ENCODE data around the gene KRABD2.
"Not testable (repeated sequence)": the region's sequence is repeated elsewhere in the genome, so short reads cannot be mapped to it uniquely, and the experiment has no call there.

KRABD2 gene

DNA sequence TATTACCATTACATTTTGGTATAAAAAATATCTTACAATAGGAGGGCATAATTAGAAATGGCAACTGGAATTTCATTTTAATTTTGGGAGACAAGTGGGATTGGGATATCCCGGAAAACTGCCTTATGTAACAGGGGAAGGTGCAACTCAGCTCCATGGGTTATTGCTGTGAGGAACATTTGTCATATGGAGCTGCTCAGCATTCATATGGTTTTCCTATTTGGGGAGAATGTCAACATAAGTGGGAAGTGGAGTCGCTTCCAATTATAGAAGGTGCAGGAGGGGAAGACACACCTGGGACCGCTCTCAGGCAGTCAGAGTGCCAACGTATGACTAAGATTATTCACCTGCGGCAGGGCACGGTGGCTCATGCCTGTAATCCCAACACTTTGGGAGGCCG is 26.2 kb downstream of the KRABD2 start:
- H3K79me2 ChIP-seq (ENCODE audit: control insufficient read depth, low read length) = no peaks in the 10 kb centered on the region
- H3K4me2 ChIP-seq (ENCODE audit: low read length) = no peak overlapping the region
- no peaks in the 10 kb centered on the region for H3K36me3 ChIP-seq (ENCODE audit: control insufficient read depth, low read length)
- H3K9me2 ChIP-seq (replicated peaks; ENCODE audit: control insufficient read depth, low read length) = no peaks in the 10 kb centered on the region
- H3F3A ChIP-seq (ENCODE audit: control insufficient read depth, insufficient read depth) = no peaks in the 10 kb centered on the region
- no peaks in the 10 kb centered on the region for H4K20me1 ChIP-seq (ENCODE audit: control insufficient read depth, insufficient read depth, low read depth, low read length)
- H3K27me3 ChIP-seq (ENCODE audit: control insufficient read depth, low read length) = peaks cover 6% of the 10 kb centered on the region; the same call in 1 of the 2 replicates
- no peaks in the 10 kb centered on the region for H3K9me3 ChIP-seq (ENCODE audit: control insufficient read depth, insufficient read depth, low read length)
- H3K4me1 ChIP-seq (ENCODE audit: control insufficient read depth, low read length) = no peaks in the 10 kb centered on the region
- H3K4me3 ChIP-seq (ENCODE audit: low read length) = no peak overlapping the region
- no peak overlapping the region for H3K27ac ChIP-seq (ENCODE audit: low read depth, low read length)
- TF ChIP-seq EZH2phosphoT487 (IDR thresholded peaks at IDR 0.05; ENCODE audit: borderline replicate concordance, low read length) = no peak
- TF ChIP-seq CTCF (IDR thresholded peaks at IDR 0.05; ENCODE audit: low read depth, low read length, poor library complexity, severe bottlenecking) = no peak

DNA sequence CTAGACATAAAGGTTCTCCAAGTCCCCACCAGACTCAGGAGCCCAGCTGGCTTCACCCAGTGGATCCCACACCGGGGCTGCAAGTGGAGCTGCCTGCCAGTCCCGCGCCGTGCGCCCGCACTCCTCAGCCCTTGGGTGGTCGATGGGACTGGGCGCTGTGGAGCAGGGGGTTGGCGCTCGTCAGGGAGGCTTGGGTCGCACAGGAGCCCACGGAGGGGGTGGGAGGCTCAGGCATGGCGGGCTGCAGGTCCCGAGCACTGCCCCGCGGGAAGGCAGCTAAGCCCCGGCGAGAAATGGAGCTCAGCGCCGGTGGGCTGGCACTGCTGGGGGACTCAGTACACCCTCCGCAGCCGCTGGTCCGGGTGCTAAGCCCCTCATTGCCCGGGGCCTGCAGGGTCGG is 29.5 kb downstream of the KRABD2 start:
- not testable (repeated sequence) for H3F3A ChIP-seq (ENCODE audit: control insufficient read depth, insufficient read depth); H3K79me2 ChIP-seq (ENCODE audit: control insufficient read depth, low read length); H3K4me1 ChIP-seq (ENCODE audit: control insufficient read depth, low read length); H3K9me3 ChIP-seq (ENCODE audit: control insufficient read depth, insufficient read depth, low read length); H3K27ac ChIP-seq (ENCODE audit: low read depth, low read length); H3K36me3 ChIP-seq (ENCODE audit: control insufficient read depth, low read length); H3K4me3 ChIP-seq (ENCODE audit: low read length); H4K20me1 ChIP-seq (ENCODE audit: control insufficient read depth, insufficient read depth, low read depth, low read length); H3K9me2 ChIP-seq (replicated peaks; ENCODE audit: control insufficient read depth, low read length); H3K4me2 ChIP-seq (ENCODE audit: low read length)
- H3K27me3 ChIP-seq (ENCODE audit: control insufficient read depth, low read length) = peaks cover 11% of the 10 kb centered on the region

DNA sequence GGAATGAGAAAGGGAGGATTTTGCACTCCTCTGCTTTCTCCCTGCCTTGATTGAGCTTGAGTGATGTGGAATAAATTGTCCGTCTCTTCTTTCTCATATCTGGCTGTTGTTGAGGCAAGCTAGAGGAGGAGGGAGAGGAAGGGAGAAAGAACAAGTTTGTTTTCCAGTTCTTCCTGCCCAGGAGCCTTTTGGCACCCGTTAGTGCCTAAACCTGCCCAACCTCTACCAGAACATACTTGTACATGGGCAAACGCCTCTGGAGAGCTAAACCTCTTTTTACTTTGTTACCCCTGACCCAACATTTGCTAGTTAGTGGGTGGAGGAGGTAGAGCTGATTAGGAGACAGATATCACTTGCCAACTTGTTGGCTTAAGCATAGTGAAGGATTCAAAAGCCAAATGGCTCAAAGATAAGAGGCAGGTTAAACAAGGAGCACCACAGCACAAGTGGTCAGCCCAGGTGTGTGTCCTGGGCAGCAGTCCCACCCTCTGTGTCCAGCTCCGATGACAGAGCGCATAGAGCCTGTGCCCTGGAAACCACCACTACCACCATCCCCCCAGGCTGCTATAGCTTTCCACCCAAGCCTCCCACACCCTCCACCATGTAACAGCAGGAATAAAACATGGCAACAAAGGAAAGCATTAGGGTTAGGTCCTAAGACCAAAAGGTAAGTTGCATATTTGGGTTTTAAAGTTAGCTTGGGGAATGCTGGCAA is 30.4 kb downstream of the KRABD2 start:
- Histone ChIP-seq H4K20me1 (ENCODE audit: control insufficient read depth, insufficient read depth, low read depth, low read length) (no peaks in the 10 kb centered on the region), H3K27ac (ENCODE audit: low read depth, low read length) (no peak overlapping the region), H3K36me3 (ENCODE audit: control insufficient read depth, low read length) (no peaks in the 10 kb centered on the region), H3F3A (ENCODE audit: control insufficient read depth, insufficient read depth) (no peaks in the 10 kb centered on the region), H3K9me2 (replicated peaks; ENCODE audit: control insufficient read depth, low read length) (no peaks in the 10 kb centered on the region), H3K9me3 (ENCODE audit: control insufficient read depth, insufficient read depth, low read length) (no peaks in the 10 kb centered on the region), H3K4me2 (ENCODE audit: low read length) (no peak overlapping the region), H3K4me3 (ENCODE audit: low read length) (no peak overlapping the region), H3K4me1 (ENCODE audit: control insufficient read depth, low read length) (no peaks in the 10 kb centered on the region), H3K27me3 (ENCODE audit: control insufficient read depth, low read length) (peaks cover 11% of the 10 kb centered on the region), H3K79me2 (ENCODE audit: control insufficient read depth, low read length) (no peaks in the 10 kb centered on the region)
- TF ChIP-seq CTCF (IDR thresholded peaks at IDR 0.05; ENCODE audit: low read depth, low read length, poor library complexity, severe bottlenecking) = no peak
- no peak for TF ChIP-seq EZH2phosphoT487 (IDR thresholded peaks at IDR 0.05; ENCODE audit: borderline replicate concordance, low read length)

- H3K9me2 ChIP-seq (replicated peaks; ENCODE audit: control insufficient read depth, low read length) = no peaks in the 10 kb centered on the region
- H3K4me3 ChIP-seq (ENCODE audit: low read length) = no peak overlapping the region
- no peak overlapping the region for H3K27ac ChIP-seq (ENCODE audit: low read depth, low read length)
- peaks cover 11% of the 10 kb centered on the region for H3K27me3 ChIP-seq (ENCODE audit: control insufficient read depth, low read length)
- H4K20me1 ChIP-seq (ENCODE audit: control insufficient read depth, insufficient read depth, low read depth, low read length) = no peaks in the 10 kb centered on the region
- H3K4me2 ChIP-seq (ENCODE audit: low read length) = no peak overlapping the region
- no peaks in the 10 kb centered on the region for H3K9me3 ChIP-seq (ENCODE audit: control insufficient read depth, insufficient read depth, low read length)
- no peaks in the 10 kb centered on the region for H3K4me1 ChIP-seq (ENCODE audit: control insufficient read depth, low read length)
- H3K36me3 ChIP-seq (ENCODE audit: control insufficient read depth, low read length) = no peaks in the 10 kb centered on the region
- TF ChIP-seq EZH2phosphoT487 (IDR thresholded peaks at IDR 0.05; ENCODE audit: borderline replicate concordance, low read length) = no peak
- TF ChIP-seq CTCF (IDR thresholded peaks at IDR 0.05; ENCODE audit: low read depth, low read length, poor library complexity, severe bottlenecking) = no peak
- no peaks in the 10 kb centered on the region for H3F3A ChIP-seq (ENCODE audit: control insufficient read depth, insufficient read depth)
- H3K79me2 ChIP-seq (ENCODE audit: control insufficient read depth, low read length) = no peaks in the 10 kb centered on the region
These were observed 31.3 kb downstream of the KRABD2 start for GRCh38 chr17:8345052-8345690.
